Measurements from ENCODE around the gene RIC8A.
A peak's percentile ranks its signal among the peaks of the same experiment; 100 is the strongest.
"Not testable (repeated sequence)": the region's sequence is repeated elsewhere in the genome, so short reads cannot be mapped to it uniquely, and the experiment has no call there.

The RIC8A gene

GRCh38 chr11:207208-207862, at the start of gene RIC8A, which contains the start of gene BET1L:
Gene RIC8A (plus strand): TSS chr11:207708. CDS start chr11:208855, 1,147 bp downstream.
Gene BET1L (minus strand): TSS chr11:207399. CDS start chr11:207321, 78 bp downstream.
- Histone ChIP-seq H3K9me3 (ENCODE audit: control insufficient read depth in 5 of 5, low read length in 5 of 5) (no peaks in the 10 kb centered on the region), H3K4me1 (ENCODE audit: control insufficient read depth in 5 of 5, insufficient read depth in 5 of 5, low read length in 5 of 5) (peaks cover 28 to 76% (median 60%) of the 10 kb centered on the region in 5 donors), H3K36me3 (ENCODE audit: control insufficient read depth in 5 of 5, insufficient read depth in 5 of 5, low read length in 5 of 5) (peaks cover 0 to 60% (median 58%) of the 10 kb centered on the region in 5 donors), H3K9ac (ENCODE audit: low read length in 5 of 5) (peak within 1 kb of the TSS; percentile 89 to 97 (median 96)), H3K27me3 (ENCODE audit: control insufficient read depth in 5 of 5, insufficient read depth in 4 of 5, low read length in 5 of 5) (peaks cover 0 to 2% (median 0%) of the 10 kb centered on the region in 5 donors), H3K27ac (ENCODE audit: low read depth, low read length) (peak within 1 kb of the TSS; percentile 97), H3K4me3 (ENCODE audit: low read depth in 1 of 5, low read length in 5 of 5) (peak within 1 kb of the TSS; percentile 79 to 99 (median 91))

GRCh38 chr11:180242-180641, 27.3 kb upstream of the RIC8A start:
- H3K4me3 ChIP-seq (ENCODE audit: low read depth in 1 of 5, low read length in 5 of 5); H3K27me3 ChIP-seq (ENCODE audit: control insufficient read depth in 5 of 5, insufficient read depth in 4 of 5, low read length in 5 of 5); H3K36me3 ChIP-seq (ENCODE audit: control insufficient read depth in 5 of 5, insufficient read depth in 5 of 5, low read length in 5 of 5); H3K4me1 ChIP-seq (ENCODE audit: control insufficient read depth in 5 of 5, insufficient read depth in 5 of 5, low read length in 5 of 5); H3K9me3 ChIP-seq (ENCODE audit: control insufficient read depth in 5 of 5, low read length in 5 of 5); H3K27ac ChIP-seq (ENCODE audit: low read depth, low read length); H3K9ac ChIP-seq (ENCODE audit: low read length in 5 of 5): not testable (repeated sequence)

GRCh38 chr11:189200-189783, 18.2 kb upstream of the RIC8A start:
- not testable (repeated sequence) for H3K9ac ChIP-seq (ENCODE audit: low read length in 5 of 5); H3K9me3 ChIP-seq (ENCODE audit: control insufficient read depth in 5 of 5, low read length in 5 of 5); H3K4me3 ChIP-seq (ENCODE audit: low read depth in 1 of 5, low read length in 5 of 5); H3K27ac ChIP-seq (ENCODE audit: low read depth, low read length); H3K27me3 ChIP-seq (ENCODE audit: control insufficient read depth in 5 of 5, insufficient read depth in 4 of 5, low read length in 5 of 5); H3K4me1 ChIP-seq (ENCODE audit: control insufficient read depth in 5 of 5, insufficient read depth in 5 of 5, low read length in 5 of 5); H3K36me3 ChIP-seq (ENCODE audit: control insufficient read depth in 5 of 5, insufficient read depth in 5 of 5, low read length in 5 of 5)

GRCh38 chr11:189843-190311, 17.6 kb upstream of the RIC8A start:
- not testable (repeated sequence) for H3K4me3 ChIP-seq (ENCODE audit: low read depth in 1 of 5, low read length in 5 of 5); H3K27me3 ChIP-seq (ENCODE audit: control insufficient read depth in 5 of 5, insufficient read depth in 4 of 5, low read length in 5 of 5); H3K27ac ChIP-seq (ENCODE audit: low read depth, low read length); H3K9me3 ChIP-seq (ENCODE audit: control insufficient read depth in 5 of 5, low read length in 5 of 5); H3K9ac ChIP-seq (ENCODE audit: low read length in 5 of 5); H3K36me3 ChIP-seq (ENCODE audit: control insufficient read depth in 5 of 5, insufficient read depth in 5 of 5, low read length in 5 of 5); H3K4me1 ChIP-seq (ENCODE audit: control insufficient read depth in 5 of 5, insufficient read depth in 5 of 5, low read length in 5 of 5)

GRCh38 chr11:190546-190945, 17.0 kb upstream of the RIC8A start:
- H3K4me3 ChIP-seq (ENCODE audit: low read depth in 1 of 5, low read length in 5 of 5); H3K27me3 ChIP-seq (ENCODE audit: control insufficient read depth in 5 of 5, insufficient read depth in 4 of 5, low read length in 5 of 5); H3K9me3 ChIP-seq (ENCODE audit: control insufficient read depth in 5 of 5, low read length in 5 of 5); H3K36me3 ChIP-seq (ENCODE audit: control insufficient read depth in 5 of 5, insufficient read depth in 5 of 5, low read length in 5 of 5); H3K4me1 ChIP-seq (ENCODE audit: control insufficient read depth in 5 of 5, insufficient read depth in 5 of 5, low read length in 5 of 5); H3K27ac ChIP-seq (ENCODE audit: low read depth, low read length); H3K9ac ChIP-seq (ENCODE audit: low read length in 5 of 5): not testable (repeated sequence)

- H3K4me1 ChIP-seq (ENCODE audit: control insufficient read depth in 5 of 5, insufficient read depth in 5 of 5, low read length in 5 of 5); H3K9ac ChIP-seq (ENCODE audit: low read length in 5 of 5); H3K4me3 ChIP-seq (ENCODE audit: low read depth in 1 of 5, low read length in 5 of 5); H3K36me3 ChIP-seq (ENCODE audit: control insufficient read depth in 5 of 5, insufficient read depth in 5 of 5, low read length in 5 of 5); H3K27ac ChIP-seq (ENCODE audit: low read depth, low read length); H3K27me3 ChIP-seq (ENCODE audit: control insufficient read depth in 5 of 5, insufficient read depth in 4 of 5, low read length in 5 of 5); H3K9me3 ChIP-seq (ENCODE audit: control insufficient read depth in 5 of 5, low read length in 5 of 5): not testable (repeated sequence)
These were observed 15.7 kb upstream of the RIC8A start for GRCh38 chr11:191490-192478.

- not testable (repeated sequence) for H3K4me3 ChIP-seq (ENCODE audit: low read depth in 1 of 5, low read length in 5 of 5); H3K9ac ChIP-seq (ENCODE audit: low read length in 5 of 5); H3K4me1 ChIP-seq (ENCODE audit: control insufficient read depth in 5 of 5, insufficient read depth in 5 of 5, low read length in 5 of 5); H3K27ac ChIP-seq (ENCODE audit: low read depth, low read length); H3K27me3 ChIP-seq (ENCODE audit: control insufficient read depth in 5 of 5, insufficient read depth in 4 of 5, low read length in 5 of 5); H3K36me3 ChIP-seq (ENCODE audit: control insufficient read depth in 5 of 5, insufficient read depth in 5 of 5, low read length in 5 of 5); H3K9me3 ChIP-seq (ENCODE audit: control insufficient read depth in 5 of 5, low read length in 5 of 5)
These were observed 14.8 kb upstream of the RIC8A start, which contains the start of gene SCGB1C1 for GRCh38 chr11:192674-193128. Gene SCGB1C1 (plus strand): TSS chr11:193078. CDS start chr11:193100, 22 bp downstream.

- not testable (repeated sequence) for H3K4me1 ChIP-seq (ENCODE audit: control insufficient read depth in 5 of 5, insufficient read depth in 5 of 5, low read length in 5 of 5); H3K36me3 ChIP-seq (ENCODE audit: control insufficient read depth in 5 of 5, insufficient read depth in 5 of 5, low read length in 5 of 5); H3K27me3 ChIP-seq (ENCODE audit: control insufficient read depth in 5 of 5, insufficient read depth in 4 of 5, low read length in 5 of 5); H3K4me3 ChIP-seq (ENCODE audit: low read depth in 1 of 5, low read length in 5 of 5); H3K9ac ChIP-seq (ENCODE audit: low read length in 5 of 5); H3K9me3 ChIP-seq (ENCODE audit: control insufficient read depth in 5 of 5, low read length in 5 of 5); H3K27ac ChIP-seq (ENCODE audit: low read depth, low read length)
These were observed 14.0 kb upstream of the RIC8A start for GRCh38 chr11:193481-193880.

- no peaks in the 10 kb centered on the region for H3K27me3 ChIP-seq (ENCODE audit: control insufficient read depth in 5 of 5, insufficient read depth in 4 of 5, low read length in 5 of 5)
- no peak overlapping the region for H3K9ac ChIP-seq (ENCODE audit: low read length in 5 of 5)
- peaks cover 0 to 3% (median 0%) of the 10 kb centered on the region in 5 donors for H3K4me1 ChIP-seq (ENCODE audit: control insufficient read depth in 5 of 5, insufficient read depth in 5 of 5, low read length in 5 of 5)
- H3K27ac ChIP-seq (ENCODE audit: low read depth, low read length): no peak overlapping the region
- H3K36me3 ChIP-seq (ENCODE audit: control insufficient read depth in 5 of 5, insufficient read depth in 5 of 5, low read length in 5 of 5): peaks cover 0 to 14% (median 10%) of the 10 kb centered on the region in 5 donors
- H3K9me3 ChIP-seq (ENCODE audit: control insufficient read depth in 5 of 5, low read length in 5 of 5): no peaks in the 10 kb centered on the region
- no peak overlapping the region for H3K4me3 ChIP-seq (ENCODE audit: low read depth in 1 of 5, low read length in 5 of 5)
These were observed 10.4 kb upstream of the RIC8A start for GRCh38 chr11:196786-197731.

All from subcutaneous abdominal adipose tissue (tissue), 5 donors.